PC-3 (cell line): ENCODE results near the gene DCUN1D1.

Experiments
- EZH2 ChIP-seq: fragments of 300-600 bp; sonication (generic); IDR thresholded peaks from one replicate; pipeline ENCODE4 v1.6.1; 2017; ENCODE audit warnings: antibody characterized with exemption, mild to moderate bottlenecking, low read length; ENCODE audit not compliant: unreplicated experiment
- TF ChIP-seq, protein P1 (sequence below): fragments of 300-600 bp; sonication (generic); conservative IDR thresholded peaks from 2 replicates; pipeline ENCODE4 v1.5.1; 2017; ENCODE audit warnings: antibody characterized with exemption, low read depth, mild to moderate bottlenecking, low read length

DNA sequence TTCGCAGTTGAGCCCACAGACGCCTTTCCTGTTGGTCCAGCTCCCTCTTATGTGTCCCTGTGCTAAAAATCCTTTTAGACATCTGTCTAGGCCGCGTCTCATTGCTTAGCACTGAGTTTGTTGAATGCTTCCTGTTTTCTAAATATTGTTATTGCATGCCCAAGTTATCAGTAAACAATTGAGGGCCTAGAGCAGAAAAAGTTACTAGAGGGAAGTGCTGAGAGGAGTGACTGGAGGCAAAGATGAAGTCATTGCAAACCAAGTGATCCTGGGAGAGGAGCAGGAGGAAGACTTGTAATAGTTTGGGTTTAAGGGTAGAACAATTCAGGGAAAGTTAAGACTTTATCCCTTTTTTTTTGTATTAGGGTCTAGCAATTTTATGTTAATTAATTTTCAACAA lies 88.1 kb downstream of the DCUN1D1 start:
- TF ChIP-seq, protein P1, sequence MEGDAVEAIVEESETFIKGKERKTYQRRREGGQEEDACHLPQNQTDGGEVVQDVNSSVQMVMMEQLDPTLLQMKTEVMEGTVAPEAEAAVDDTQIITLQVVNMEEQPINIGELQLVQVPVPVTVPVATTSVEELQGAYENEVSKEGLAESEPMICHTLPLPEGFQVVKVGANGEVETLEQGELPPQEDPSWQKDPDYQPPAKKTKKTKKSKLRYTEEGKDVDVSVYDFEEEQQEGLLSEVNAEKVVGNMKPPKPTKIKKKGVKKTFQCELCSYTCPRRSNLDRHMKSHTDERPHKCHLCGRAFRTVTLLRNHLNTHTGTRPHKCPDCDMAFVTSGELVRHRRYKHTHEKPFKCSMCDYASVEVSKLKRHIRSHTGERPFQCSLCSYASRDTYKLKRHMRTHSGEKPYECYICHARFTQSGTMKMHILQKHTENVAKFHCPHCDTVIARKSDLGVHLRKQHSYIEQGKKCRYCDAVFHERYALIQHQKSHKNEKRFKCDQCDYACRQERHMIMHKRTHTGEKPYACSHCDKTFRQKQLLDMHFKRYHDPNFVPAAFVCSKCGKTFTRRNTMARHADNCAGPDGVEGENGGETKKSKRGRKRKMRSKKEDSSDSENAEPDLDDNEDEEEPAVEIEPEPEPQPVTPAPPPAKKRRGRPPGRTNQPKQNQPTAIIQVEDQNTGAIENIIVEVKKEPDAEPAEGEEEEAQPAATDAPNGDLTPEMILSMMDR: no peak
- TF ChIP-seq EZH2: no peak
